Neural cell (in vitro differentiated cells): ENCODE measurements around the gene DDX24. TPM values are rescaled to one million over a fixed set of nuclear protein-coding genes. Genes with fewer than 3 reads are reported as not detected.

Experiments
- H2AFZ ChIP-seq: fragments of 200-600, 300-800 bp; sonication (generic), shearing (Covaris generic); 2 replicates; pipeline ENCODE4 v1.6.0; 2014; ENCODE audit warnings: low read depth, mild to moderate bottlenecking, antibody characterized with exemption, low read length, moderate library complexity
- H3F3A ChIP-seq: fragments of 200-600 bp; shearing (Covaris generic); 2 replicates; pipeline ENCODE4 v1.6.1; 2016; ENCODE audit warnings: mild to moderate bottlenecking, moderate library complexity, mixed read lengths, antibody characterized with exemption, low read length; ENCODE audit not compliant: insufficient read depth, poor library complexity, severe bottlenecking
- H3K27ac ChIP-seq: fragments of 200-600, 300-800 bp; sonication (generic), shearing (Covaris generic); 2 replicates; pipeline ENCODE4 v1.5.1; 2014; ENCODE audit warnings: mild to moderate bottlenecking, low read length, moderate library complexity
- H3K27me3 ChIP-seq: fragments of 300-800, 200-600 bp; sonication (generic), shearing (Covaris generic); 2 replicates; pipeline ENCODE4 v1.6.0; 2014; ENCODE audit warnings: mild to moderate bottlenecking, low read depth, low read length, moderate library complexity; ENCODE audit not compliant: insufficient read depth
- H3K36me3 ChIP-seq: fragments of 300-800, 200-600 bp; sonication (generic), shearing (Covaris generic); 2 replicates; pipeline ENCODE4 v1.5.1; 2014; ENCODE audit warnings: mild to moderate bottlenecking, antibody characterized with exemption, low read length, moderate library complexity; ENCODE audit not compliant: insufficient read depth
- H3K4me2 ChIP-seq: fragments of 300-800, 200-600 bp; sonication (generic), shearing (Covaris generic); 2 replicates; pipeline ENCODE4 v1.6.0; 2014; ENCODE audit warnings: mild to moderate bottlenecking, low read length
- H3K4me3 ChIP-seq: fragments of 300-800, 200-600 bp; sonication (generic), shearing (Covaris generic); 2 replicates; pipeline ENCODE4 v1.5.1; 2014; ENCODE audit warnings: mild to moderate bottlenecking, low read length, moderate library complexity
- H3K79me2 ChIP-seq: fragments of 200-600 bp; shearing (Covaris generic); replicated peaks from 2 replicates; pipeline ENCODE4 v1.6.0; 2014; ENCODE audit warnings: mild to moderate bottlenecking, low read length, moderate library complexity; ENCODE audit not compliant: insufficient read depth
- H3K9ac ChIP-seq: fragments of 300-800, 200-600 bp; sonication (generic), shearing (Covaris generic); 2 replicates; pipeline ENCODE4 v1.6.1; 2016; ENCODE audit warnings: mild to moderate bottlenecking, low read length, mixed read lengths
- H3K9me2 ChIP-seq: fragments of 200-600 bp; shearing (Covaris generic); 2 replicates; pipeline ENCODE4 v1.6.1; 2016; ENCODE audit warnings: mild to moderate bottlenecking, low read length, mixed read lengths; ENCODE audit not compliant: insufficient read depth
- H3K9me3 ChIP-seq: fragments of 200-600, 300-800 bp; sonication (generic), shearing (Covaris generic); 2 replicates; pipeline ENCODE4 v1.6.1; 2016; ENCODE audit warnings: mild to moderate bottlenecking, mixed run types, low read length, moderate library complexity, mixed read lengths
- H4K20me1 ChIP-seq: fragments of 200-600 bp; shearing (Covaris generic); 2 replicates; pipeline ENCODE4 v1.6.1; 2016; ENCODE audit warnings: mild to moderate bottlenecking, mixed run types; ENCODE audit not compliant: insufficient read depth
- EP300 ChIP-seq: fragments of 450-650 bp; conservative IDR thresholded peaks from 2 replicates; pipeline ENCODE4 v1.6.1; 2014; ENCODE audit warnings: antibody characterized with exemption, mild to moderate bottlenecking, moderate library complexity; ENCODE audit not compliant: poor library complexity, severe bottlenecking
- EZH2 ChIP-seq: fragments of 200-600, 300-800 bp; shearing (Covaris generic), sonication (generic); IDR thresholded peaks from 2 replicates; pipeline ENCODE4 v1.6.1; 2014; ENCODE audit warnings: antibody characterized with exemption, low read length, borderline replicate concordance, mild to moderate bottlenecking; ENCODE audit not compliant: insufficient read depth, poor library complexity, severe bottlenecking
- MXI1 ChIP-seq: fragments of 450-650 bp; conservative IDR thresholded peaks from 2 replicates; pipeline ENCODE4 v1.6.1; 2014; ENCODE audit warnings: antibody characterized with exemption, mild to moderate bottlenecking; ENCODE audit not compliant: poor library complexity, severe bottlenecking
- POLR2AphosphoS5 ChIP-seq: IDR thresholded peaks from 2 replicates; pipeline ENCODE4 v1.6.1; 2012
- RAD21 ChIP-seq: fragments of 450-650 bp; conservative IDR thresholded peaks from 2 replicates; pipeline ENCODE4 v1.6.1; 2014; ENCODE audit warnings: antibody characterized with exemption, mild to moderate bottlenecking, moderate library complexity
- SMC3 ChIP-seq: fragments of 450-650 bp; conservative IDR thresholded peaks from 2 replicates; pipeline ENCODE4 v1.6.1; 2014; ENCODE audit warnings: antibody characterized with exemption, mild to moderate bottlenecking, moderate library complexity; ENCODE audit not compliant: poor library complexity
- TAF1 ChIP-seq: IDR thresholded peaks from 2 replicates; pipeline ENCODE4 v1.6.1; 2012; ENCODE audit warnings: low read depth
- polyA plus RNA-seq: library from polyadenylated mRNA; depleted of rRNA; stranded (reverse); fragments of >200 nt; gene quantifications from 2 replicates; pipeline ENCODE4 v1.2.3, GENCODE V29; 2014
- TF ChIP-seq, protein P1 (sequence below): fragments of 450-650 bp; IDR thresholded peaks from 2 replicates; pipeline ENCODE4 v1.5.1; 2014; ENCODE audit warnings: antibody characterized with exemption, mild to moderate bottlenecking, moderate library complexity; ENCODE audit not compliant: poor library complexity, severe bottlenecking
- TF ChIP-seq, protein P2 (sequence below): IDR thresholded peaks from 2 replicates; pipeline ENCODE4 v1.6.1; 2012; ENCODE audit warnings: borderline replicate concordance

DDX24 gene
- polyA plus RNA-seq, 1 donor from 2014 or later: 177 TPM

DNA sequence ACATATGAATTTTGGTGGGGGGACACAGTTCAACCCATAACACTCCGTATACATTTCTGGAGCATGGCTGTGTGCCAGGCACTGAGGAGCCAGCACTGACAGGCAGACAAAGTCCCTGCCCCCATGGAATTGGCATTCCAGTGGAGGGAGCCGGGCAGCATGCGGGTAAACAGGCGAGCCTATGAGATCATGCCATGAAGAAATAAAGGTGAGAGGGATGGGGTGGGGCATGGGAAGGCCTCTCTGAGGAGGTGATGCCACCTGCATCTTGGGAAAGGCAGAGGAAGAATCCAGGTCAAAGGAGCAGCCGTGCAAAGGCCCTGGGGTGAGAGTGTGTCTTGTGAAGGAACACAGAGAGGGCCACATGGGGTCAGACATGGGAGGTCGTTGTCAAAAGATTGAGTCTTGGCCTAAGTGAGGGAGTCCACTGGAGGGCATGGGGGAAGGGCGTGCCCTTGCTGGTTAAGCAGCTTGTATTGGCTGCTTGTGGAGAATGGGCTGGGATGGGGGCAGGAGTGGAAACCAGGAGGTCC lies 51.3 kb downstream of the DDX24 start (continued):
- TF ChIP-seq, protein P1, sequence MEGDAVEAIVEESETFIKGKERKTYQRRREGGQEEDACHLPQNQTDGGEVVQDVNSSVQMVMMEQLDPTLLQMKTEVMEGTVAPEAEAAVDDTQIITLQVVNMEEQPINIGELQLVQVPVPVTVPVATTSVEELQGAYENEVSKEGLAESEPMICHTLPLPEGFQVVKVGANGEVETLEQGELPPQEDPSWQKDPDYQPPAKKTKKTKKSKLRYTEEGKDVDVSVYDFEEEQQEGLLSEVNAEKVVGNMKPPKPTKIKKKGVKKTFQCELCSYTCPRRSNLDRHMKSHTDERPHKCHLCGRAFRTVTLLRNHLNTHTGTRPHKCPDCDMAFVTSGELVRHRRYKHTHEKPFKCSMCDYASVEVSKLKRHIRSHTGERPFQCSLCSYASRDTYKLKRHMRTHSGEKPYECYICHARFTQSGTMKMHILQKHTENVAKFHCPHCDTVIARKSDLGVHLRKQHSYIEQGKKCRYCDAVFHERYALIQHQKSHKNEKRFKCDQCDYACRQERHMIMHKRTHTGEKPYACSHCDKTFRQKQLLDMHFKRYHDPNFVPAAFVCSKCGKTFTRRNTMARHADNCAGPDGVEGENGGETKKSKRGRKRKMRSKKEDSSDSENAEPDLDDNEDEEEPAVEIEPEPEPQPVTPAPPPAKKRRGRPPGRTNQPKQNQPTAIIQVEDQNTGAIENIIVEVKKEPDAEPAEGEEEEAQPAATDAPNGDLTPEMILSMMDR: no peak

DNA sequence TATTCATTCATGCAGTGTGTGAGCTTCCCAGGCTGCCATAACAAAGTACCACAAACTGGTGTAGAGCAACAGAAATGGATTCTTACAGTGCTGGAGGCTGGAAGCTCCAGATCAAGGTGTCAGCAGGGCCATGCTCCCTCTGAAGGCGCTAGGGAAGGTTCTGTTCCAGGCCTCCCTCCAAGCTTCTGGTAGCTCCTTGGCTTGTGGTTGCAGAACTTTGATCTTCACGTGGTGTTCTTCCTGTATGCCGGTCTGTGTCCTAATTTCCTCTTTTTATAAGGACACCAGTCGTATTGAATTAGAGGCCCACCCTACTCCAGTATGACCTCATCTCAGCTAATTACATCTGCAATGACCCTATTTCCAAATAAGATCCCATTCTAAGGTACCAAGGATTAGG lies 51.7 kb downstream of the DDX24 start:
- H4K20me1 ChIP-seq: no peaks in the 10 kb centered on the region
- H3K4me2 ChIP-seq: no peak overlapping the region
- no peaks in the 10 kb centered on the region for H3K9me2 ChIP-seq
- H2AFZ ChIP-seq: no peak overlapping the region
- no peak overlapping the region for H3K4me3 ChIP-seq
- TF ChIP-seq EP300 (no peak), TAF1 (no peak), EZH2 (no peak), RAD21 (no peak), SMC3 (no peak), POLR2AphosphoS5 (no peak), MXI1 (no peak)
- TF ChIP-seq, protein P2, sequence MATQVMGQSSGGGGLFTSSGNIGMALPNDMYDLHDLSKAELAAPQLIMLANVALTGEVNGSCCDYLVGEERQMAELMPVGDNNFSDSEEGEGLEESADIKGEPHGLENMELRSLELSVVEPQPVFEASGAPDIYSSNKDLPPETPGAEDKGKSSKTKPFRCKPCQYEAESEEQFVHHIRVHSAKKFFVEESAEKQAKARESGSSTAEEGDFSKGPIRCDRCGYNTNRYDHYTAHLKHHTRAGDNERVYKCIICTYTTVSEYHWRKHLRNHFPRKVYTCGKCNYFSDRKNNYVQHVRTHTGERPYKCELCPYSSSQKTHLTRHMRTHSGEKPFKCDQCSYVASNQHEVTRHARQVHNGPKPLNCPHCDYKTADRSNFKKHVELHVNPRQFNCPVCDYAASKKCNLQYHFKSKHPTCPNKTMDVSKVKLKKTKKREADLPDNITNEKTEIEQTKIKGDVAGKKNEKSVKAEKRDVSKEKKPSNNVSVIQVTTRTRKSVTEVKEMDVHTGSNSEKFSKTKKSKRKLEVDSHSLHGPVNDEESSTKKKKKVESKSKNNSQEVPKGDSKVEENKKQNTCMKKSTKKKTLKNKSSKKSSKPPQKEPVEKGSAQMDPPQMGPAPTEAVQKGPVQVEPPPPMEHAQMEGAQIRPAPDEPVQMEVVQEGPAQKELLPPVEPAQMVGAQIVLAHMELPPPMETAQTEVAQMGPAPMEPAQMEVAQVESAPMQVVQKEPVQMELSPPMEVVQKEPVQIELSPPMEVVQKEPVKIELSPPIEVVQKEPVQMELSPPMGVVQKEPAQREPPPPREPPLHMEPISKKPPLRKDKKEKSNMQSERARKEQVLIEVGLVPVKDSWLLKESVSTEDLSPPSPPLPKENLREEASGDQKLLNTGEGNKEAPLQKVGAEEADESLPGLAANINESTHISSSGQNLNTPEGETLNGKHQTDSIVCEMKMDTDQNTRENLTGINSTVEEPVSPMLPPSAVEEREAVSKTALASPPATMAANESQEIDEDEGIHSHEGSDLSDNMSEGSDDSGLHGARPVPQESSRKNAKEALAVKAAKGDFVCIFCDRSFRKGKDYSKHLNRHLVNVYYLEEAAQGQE: no peak
- TF ChIP-seq, protein P1: no peak
- no peak overlapping the region for H3K27ac ChIP-seq
- no peaks in the 10 kb centered on the region for H3K27me3 ChIP-seq
- no peak overlapping the region for H3K9ac ChIP-seq
- H3K9me3 ChIP-seq: no peaks in the 10 kb centered on the region
- no peaks in the 10 kb centered on the region for H3K79me2 ChIP-seq
- H3K36me3 ChIP-seq: no peaks in the 10 kb centered on the region
- no peaks in the 10 kb centered on the region for H3F3A ChIP-seq

DNA sequence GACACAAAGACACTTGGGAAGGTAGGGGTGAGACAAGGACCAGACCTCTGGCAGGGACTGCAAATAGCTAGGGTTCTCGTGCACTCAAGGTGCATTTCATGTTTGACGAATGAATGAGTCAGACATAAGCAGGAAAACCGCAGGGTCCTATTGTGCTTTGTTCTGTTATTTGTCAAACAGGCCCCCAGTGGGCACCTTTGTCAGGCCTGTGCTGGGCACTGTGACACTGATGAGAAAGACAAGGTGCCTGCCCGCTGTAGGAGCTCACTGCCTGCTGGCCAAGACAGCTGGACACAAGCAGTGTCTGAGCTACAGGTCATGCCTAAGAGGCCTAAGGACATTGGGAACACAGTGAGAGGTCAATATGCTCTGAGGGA lies 52.6 kb downstream of the DDX24 start:
- no peaks in the 10 kb centered on the region for H3K9me3 ChIP-seq
- H3K79me2 ChIP-seq: no peaks in the 10 kb centered on the region
- no peaks in the 10 kb centered on the region for H3K36me3 ChIP-seq
- H3K9me2 ChIP-seq: no peaks in the 10 kb centered on the region
- TF ChIP-seq, protein P2: no peak
- TF ChIP-seq EZH2: no peak
- no peak for TF ChIP-seq SMC3
- no peak for TF ChIP-seq EP300
- TF ChIP-seq, protein P1: no peak
- TF ChIP-seq POLR2AphosphoS5: no peak
- H3K9ac ChIP-seq: no peak overlapping the region
- H4K20me1 ChIP-seq: no peaks in the 10 kb centered on the region
- H3K27me3 ChIP-seq: no peaks in the 10 kb centered on the region
- H3K4me3 ChIP-seq: no peak overlapping the region
- H2AFZ ChIP-seq: no peak overlapping the region
- H3K27ac ChIP-seq: no peak overlapping the region
- no peaks in the 10 kb centered on the region for H3F3A ChIP-seq
- H3K4me2 ChIP-seq: no peak overlapping the region
